Epithelial cell of prostate (primary cell): Measurements from ENCODE around the gene KRTAP1-3.
"Not testable (repeated sequence)": the region's sequence is repeated elsewhere in the genome, so short reads cannot be mapped to it uniquely, and the experiment has no call there.

Experiments
- DNase-seq: peaks from one replicate; pipeline ENCODE4 v3.0.0-alpha.2; 2011; ENCODE audit warnings: low read depth, low spot score
- H3K27ac ChIP-seq: fragments of 450-650 bp; 2 replicates; pipeline ENCODE4 v1.5.1; 2017; ENCODE audit warnings: mild to moderate bottlenecking

Gene KRTAP1-3

GRCh38 chr17:41013181-41013580 is 21.5 kb downstream of the KRTAP1-3 start:
- no peak for DNase-seq
- no peak overlapping the region for H3K27ac ChIP-seq

DNA sequence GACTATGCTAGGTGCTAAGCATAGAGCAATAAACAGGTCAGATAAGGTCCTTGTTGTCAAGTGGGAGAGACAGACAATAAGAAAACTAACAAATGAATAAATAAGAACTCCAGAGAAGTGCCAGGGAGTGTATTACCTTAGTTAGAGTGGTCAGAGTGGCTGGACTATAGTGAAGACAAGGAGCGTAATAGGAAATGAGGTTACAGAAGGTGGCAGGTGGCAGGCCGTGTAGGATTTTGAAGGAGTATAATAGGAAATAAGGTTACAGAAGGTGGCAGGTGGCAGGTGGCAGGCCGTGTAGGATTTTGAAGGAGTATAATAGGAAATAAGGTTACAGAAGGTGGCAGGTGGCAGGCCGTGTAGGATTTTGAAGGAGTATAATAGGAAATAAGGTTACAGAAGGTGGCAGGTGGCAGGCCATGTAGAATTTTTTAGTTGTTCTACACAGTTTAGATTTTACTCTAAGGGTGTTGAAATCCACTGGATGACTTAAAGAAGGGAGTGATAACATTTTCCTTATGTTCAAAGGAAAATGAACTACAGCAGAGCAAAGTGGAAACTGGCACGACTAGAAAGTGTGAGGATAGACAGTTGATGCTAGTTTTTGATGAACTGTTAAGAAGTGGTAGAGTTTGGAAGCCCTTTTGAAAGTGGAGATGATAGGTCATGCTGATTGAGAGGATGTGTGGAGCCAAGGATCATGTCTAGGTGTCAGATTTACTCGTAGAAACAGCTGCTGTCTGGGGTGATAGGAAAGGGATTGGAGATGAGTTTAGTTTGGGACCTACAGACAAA is 22.2 kb downstream of the KRTAP1-3 start:
- no peak for DNase-seq
- H3K27ac ChIP-seq = no peak overlapping the region

DNA sequence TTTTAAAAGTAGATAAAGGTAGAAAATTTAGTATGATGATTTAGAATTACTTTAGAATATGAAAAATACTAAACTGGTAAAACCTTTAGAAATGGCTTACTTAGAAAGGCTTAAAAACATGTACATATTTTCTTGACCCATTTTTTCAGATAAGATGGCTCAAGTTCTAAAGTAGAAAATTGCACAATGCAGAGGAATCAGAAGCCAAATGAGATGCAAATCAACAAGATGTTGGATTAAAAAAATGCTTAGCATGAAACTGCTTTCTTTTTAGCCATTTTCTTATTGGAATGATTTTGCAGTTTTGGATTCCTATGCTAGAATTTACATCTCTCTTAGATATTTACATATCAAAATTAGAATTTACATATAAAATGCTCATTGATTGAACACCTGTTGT is 24.2 kb downstream of the KRTAP1-3 start:
- DNase-seq = no peak

DNA sequence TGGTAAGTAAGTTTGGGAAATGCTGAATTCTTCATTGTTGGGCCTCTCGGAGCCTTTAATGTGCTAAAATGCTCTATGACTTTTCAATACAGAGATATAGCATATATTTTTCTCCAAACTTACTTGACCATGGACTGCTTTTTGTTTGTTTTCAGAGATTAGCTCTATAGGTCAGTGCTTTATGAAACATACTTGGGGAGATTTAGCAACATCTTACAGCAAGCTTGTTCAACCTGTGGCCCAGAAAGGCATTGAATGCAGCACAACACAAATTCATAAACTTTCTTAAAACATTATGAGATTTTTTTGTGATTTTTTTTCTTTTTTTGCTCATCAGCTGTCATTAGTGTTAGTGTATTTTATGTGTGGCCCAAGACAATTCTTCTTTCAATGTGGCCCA is 24.7 kb downstream of the KRTAP1-3 start:
- H3K27ac ChIP-seq = no peak overlapping the region
- no peak for DNase-seq

More for the DNA sequence above, 24.2 kb downstream of the KRTAP1-3 start:
- no peak overlapping the region for H3K27ac ChIP-seq

DNA sequence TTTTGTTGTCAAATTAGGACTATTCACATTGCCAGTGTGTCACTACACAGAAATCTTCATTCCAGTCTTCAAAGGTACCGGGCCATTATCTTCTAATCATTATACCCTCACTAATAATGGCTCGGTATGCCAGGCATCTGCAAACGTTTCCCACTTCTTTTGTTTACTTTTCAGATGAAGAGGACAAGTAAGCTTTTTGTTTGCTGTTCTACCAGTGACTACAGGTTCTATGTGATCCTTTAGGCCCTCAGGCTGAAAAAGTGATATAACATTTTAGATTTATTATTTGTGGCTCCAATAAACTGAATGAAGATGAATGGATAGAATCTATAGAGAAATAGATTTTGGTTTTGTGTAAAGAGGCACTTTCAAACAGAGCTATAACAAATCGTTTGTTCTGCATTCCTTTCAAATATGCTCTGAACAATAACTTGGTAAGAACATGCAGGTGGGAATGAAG is 25.3 kb downstream of the KRTAP1-3 start:
- no peak overlapping the region for H3K27ac ChIP-seq
- DNase-seq = no peak

DNA sequence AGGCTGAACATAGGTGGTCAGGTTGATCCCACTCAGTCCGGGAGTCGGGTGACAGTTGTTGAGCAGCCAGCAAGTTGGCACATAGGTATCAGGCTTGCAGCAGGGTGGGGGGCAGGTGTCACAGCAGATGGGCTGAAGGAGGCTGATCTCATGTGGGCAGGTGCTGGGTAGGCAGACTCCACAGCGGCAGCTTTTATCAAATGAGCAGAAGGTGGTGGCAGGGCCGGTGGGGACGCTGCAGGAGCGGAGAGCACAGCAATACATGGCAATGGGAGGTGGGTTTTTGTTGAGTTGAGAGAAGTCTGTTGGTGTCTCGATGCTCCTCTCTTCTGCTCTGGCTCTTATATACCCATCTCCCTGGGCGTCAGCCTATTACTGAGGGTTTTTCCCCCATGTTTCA is 25.9 kb downstream of the KRTAP1-3 start, which contains the start of gene KRTAP3-1:
TSS of gene KRTAP3-1 (minus strand) at position 318 of the 400 bp plus-strand sequence. CDS start at position 264, 54 bp downstream.
- no peak for DNase-seq
- H3K27ac ChIP-seq = no peak within 1 kb of the TSS

- DNase-seq = no peak
- H3K27ac ChIP-seq = no peak overlapping the region
Observed at GRCh38 chr17:41004397-41004796, 30.3 kb downstream of the KRTAP1-3 start.

GRCh38 chr17:41003926-41004325 is 30.7 kb downstream of the KRTAP1-3 start:
- H3K27ac ChIP-seq = no peak overlapping the region
- DNase-seq = no peak

DNA sequence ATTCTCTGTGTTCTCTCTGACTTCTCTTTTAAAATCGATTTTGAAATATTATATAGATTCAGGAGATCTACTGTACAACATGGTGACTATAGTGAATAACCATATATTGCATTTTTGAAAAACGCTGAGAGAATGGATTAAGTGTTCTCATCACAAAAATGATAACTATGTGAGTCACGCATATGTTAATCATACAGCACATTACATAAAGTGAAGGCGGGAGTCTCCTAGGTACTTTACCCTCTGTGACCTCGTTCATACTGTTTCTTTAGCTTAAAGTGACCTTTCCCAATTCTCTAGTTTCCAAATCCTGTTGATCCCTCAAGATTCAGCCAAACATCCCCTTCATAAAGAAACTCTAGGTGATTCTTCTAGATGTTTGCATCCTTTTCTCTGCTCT is 31.9 kb downstream of the KRTAP1-3 start:
- H3K27ac ChIP-seq = peak overlapping the region; percentile 32

DNA sequence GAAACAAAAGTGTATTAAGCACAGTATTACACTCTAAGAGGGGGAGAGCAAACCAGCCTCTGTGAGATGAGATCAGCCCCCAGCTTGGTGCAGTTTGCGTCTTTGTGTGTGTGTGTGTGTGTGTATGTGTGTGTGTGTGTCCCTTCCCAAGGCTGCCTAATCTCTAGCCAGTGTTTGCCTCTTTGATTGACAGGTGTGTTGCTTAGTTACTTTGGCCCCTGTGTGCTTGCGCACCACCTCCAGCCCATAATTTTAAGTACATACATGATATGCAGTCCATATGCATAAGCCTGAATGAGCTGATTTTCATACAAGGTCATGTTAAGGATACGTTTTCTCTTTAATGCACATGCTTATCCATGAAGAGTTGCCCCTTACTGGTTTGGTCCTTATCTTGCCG is 32.9 kb downstream of the KRTAP1-3 start:
- H3K27ac ChIP-seq = no peak overlapping the region

More for the DNA sequence above, 31.9 kb downstream of the KRTAP1-3 start:
- DNase-seq = no peak

GRCh38 chr17:40999563-40999962 is 35.1 kb downstream of the KRTAP1-3 start, which contains the start of gene KRTAP3-2:
Gene KRTAP3-2, minus strand, starts transcription at chr17:40999906. Its CDS starts 53 bp downstream, at chr17:40999853.
- not testable (repeated sequence) for H3K27ac ChIP-seq, DNase-seq

More for the DNA sequence above, 32.9 kb downstream of the KRTAP1-3 start:
- no peak for DNase-seq

DNA sequence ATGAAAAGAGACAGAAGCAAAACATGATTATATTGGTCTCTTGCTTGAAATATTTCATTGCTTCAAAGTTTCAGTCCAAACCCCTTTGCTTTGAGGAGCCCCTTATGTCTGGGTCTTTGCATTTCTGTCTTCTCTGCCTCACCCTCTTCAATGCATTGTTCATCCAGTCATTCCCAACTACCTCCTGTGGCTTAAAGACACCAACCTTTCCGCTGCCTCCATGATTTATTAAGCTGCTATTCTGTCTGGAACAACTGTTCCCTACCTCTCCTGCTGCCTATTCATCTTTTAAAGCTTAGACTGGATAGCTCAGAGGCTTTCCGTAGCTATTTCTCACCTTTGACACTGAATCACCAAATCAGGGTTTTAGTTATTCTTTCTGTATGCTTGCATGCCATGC is 37.3 kb downstream of the KRTAP1-3 start:
- DNase-seq = no peak
- no peak overlapping the region for H3K27ac ChIP-seq

- DNase-seq = no peak
Observed at GRCh38 chr17:40996829-40997228, 37.8 kb downstream of the KRTAP1-3 start.

GRCh38 chr17:40995116-40995515 is 39.6 kb downstream of the KRTAP1-3 start:
- H3K27ac ChIP-seq = no peak overlapping the region

More at GRCh38 chr17:40996829-40997228, 37.8 kb downstream of the KRTAP1-3 start:
- no peak overlapping the region for H3K27ac ChIP-seq

DNA sequence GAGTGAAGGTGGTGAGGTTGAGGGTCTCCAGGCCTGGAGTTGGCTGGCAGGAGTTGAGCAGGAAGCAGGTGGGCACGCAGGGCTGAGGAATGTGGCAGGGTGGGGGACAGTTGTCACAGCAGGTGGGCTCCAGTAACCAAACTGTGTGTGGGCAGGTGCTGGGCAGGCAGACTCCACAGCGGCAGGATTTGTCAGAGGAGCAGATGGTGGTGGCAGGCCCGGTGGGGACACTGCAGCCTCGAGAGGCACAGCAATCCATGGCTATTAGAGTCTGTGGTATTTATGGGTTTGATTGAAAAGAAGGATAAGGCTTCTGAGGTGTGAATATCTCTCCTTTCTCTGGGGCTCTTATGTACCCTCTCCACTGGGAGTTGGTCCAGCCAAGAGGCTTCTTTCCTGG is 40.8 kb downstream of the KRTAP1-3 start, which contains the start of gene KRTAP3-3:
TSS of gene KRTAP3-3 (minus strand) at position 326 of the 400 bp plus-strand sequence. CDS start at position 259, 67 bp downstream.
- H3K27ac ChIP-seq = no peak within 1 kb of the TSS
- no peak for DNase-seq

More at GRCh38 chr17:40995116-40995515, 39.6 kb downstream of the KRTAP1-3 start:
- no peak for DNase-seq

DNA sequence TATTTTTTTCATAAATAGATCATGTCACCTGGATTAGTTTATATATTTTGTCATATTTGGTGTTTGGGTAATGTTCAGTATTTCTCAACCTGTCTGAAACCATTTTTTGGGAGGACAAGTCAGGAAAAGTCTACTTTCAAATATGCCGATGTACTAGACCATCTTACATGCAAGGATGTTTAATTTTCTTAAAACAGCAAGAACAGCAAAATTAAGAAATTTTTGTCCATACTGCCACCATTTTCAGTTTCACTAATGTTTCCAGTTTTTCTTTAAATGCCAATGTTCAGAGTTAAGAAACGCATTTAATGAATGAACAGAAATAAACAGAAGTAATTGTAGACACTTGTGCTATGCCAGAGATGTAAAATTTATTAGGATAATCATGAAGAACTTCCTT is 41.6 kb downstream of the KRTAP1-3 start:
- H3K27ac ChIP-seq = no peak overlapping the region

DNA sequence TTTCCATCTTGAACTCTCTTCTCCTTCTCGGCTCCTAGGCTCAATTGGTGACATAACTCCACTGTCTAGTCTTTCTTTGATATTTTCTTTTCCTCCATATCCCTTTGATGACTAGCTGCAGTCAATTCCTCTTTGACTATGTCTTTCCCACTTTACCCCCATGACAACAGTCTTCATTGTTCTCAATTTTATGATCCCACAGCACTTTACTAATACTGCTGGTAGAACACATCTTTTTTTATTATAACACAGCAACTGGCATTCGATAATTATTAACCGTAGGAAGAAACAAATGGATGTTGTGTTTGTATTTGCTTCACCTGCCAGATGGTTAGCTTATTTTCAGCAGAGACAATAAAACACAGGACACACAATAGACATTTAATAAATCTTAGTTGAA is 42.0 kb downstream of the KRTAP1-3 start:
- H3K27ac ChIP-seq = no peak overlapping the region
- no peak for DNase-seq

More for the DNA sequence above, 41.6 kb downstream of the KRTAP1-3 start:
- DNase-seq = no peak

DNA sequence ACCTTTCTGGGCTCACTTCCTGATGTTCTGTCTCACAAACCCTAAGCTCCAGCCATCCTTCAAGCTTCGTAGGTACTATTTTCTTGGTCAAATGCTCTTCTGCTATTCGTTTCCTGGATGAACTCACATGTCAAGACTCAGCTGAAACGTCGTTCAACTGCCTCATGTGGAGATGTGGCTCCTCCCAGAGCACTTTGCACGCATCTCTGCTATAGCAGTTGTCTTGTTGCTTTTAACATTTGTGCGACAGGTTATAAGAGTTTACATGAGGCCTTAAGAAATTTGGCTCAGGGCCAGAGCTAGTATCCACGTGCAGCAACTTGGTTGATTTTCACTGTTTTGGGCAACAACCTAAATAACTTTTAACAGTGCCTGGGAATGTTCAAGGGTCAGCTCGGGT is 47.8 kb downstream of the KRTAP1-3 start:
- no peak overlapping the region for H3K27ac ChIP-seq
- no peak for DNase-seq

GRCh38 chr17:40984226-40984625 is 50.4 kb downstream of the KRTAP1-3 start, which contains the start of gene KRT40:
Gene KRT40, minus strand, starts transcription at chr17:40984326. Its CDS starts 53 bp downstream, at chr17:40984273.
- no peak for DNase-seq
- H3K27ac ChIP-seq = no peak within 1 kb of the TSS
